ENCODE measurements around the gene CCDC107. TPM values are rescaled to one million over a fixed set of nuclear protein-coding genes. Genes with fewer than 3 reads are reported as not detected.

The CCDC107 gene
- total RNA-seq, 2 donors from 2014 or later, result 38.5 to 64.3 TPM

DNA sequence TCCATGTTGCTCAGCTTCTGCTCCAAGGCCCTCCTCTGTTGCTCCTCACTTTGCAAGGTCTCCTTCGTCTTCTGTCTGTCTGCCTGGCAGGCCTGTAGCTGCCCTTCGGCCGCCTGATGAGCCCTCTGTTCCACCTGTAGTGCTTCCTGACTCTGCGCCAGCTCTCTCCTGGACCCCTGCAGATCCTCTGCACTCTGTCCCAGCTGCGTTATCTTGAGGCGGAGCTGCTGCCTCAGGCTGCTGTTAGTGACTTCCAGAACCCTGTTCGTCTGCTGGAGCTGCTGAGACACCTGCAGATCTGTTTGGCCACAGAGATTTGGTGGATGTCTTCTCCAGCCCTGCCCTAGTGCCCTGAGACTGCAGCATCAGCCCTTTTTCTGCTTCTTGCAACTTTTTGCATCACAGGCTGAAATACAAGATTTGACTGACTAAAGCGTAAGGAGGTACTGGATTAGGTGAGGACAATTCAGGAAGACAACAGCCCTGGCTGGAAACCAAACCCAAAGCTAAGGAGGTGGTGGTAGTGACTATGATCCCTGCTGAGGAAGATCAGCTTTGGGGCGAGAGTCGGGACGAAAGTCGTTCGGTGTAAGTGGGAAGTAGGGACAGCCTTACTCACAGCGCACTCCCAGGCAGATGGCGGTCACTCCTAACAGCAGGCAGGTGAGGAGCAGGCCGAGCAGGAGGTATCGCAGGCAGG, 42.0 kb upstream of the CCDC107 start:
- H3K27me3 ChIP-seq, result no peaks in the 10 kb centered on the region
- TF ChIP-seq, protein P1, sequence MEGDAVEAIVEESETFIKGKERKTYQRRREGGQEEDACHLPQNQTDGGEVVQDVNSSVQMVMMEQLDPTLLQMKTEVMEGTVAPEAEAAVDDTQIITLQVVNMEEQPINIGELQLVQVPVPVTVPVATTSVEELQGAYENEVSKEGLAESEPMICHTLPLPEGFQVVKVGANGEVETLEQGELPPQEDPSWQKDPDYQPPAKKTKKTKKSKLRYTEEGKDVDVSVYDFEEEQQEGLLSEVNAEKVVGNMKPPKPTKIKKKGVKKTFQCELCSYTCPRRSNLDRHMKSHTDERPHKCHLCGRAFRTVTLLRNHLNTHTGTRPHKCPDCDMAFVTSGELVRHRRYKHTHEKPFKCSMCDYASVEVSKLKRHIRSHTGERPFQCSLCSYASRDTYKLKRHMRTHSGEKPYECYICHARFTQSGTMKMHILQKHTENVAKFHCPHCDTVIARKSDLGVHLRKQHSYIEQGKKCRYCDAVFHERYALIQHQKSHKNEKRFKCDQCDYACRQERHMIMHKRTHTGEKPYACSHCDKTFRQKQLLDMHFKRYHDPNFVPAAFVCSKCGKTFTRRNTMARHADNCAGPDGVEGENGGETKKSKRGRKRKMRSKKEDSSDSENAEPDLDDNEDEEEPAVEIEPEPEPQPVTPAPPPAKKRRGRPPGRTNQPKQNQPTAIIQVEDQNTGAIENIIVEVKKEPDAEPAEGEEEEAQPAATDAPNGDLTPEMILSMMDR (IDR thresholded peaks at IDR 0.05), result no peak
- DNase-seq (ENCODE audit: low spot score), result no peak
- peaks cover 0 to 13% of the 10 kb centered on the region in 2 donors for H3K4me1 ChIP-seq
- H3K27ac ChIP-seq, result no peak overlapping the region
- H3K9me3 ChIP-seq, result no peaks in the 10 kb centered on the region
- H3K4me3 ChIP-seq, result no peak overlapping the region
- no peaks in the 10 kb centered on the region for H3K36me3 ChIP-seq

DNA sequence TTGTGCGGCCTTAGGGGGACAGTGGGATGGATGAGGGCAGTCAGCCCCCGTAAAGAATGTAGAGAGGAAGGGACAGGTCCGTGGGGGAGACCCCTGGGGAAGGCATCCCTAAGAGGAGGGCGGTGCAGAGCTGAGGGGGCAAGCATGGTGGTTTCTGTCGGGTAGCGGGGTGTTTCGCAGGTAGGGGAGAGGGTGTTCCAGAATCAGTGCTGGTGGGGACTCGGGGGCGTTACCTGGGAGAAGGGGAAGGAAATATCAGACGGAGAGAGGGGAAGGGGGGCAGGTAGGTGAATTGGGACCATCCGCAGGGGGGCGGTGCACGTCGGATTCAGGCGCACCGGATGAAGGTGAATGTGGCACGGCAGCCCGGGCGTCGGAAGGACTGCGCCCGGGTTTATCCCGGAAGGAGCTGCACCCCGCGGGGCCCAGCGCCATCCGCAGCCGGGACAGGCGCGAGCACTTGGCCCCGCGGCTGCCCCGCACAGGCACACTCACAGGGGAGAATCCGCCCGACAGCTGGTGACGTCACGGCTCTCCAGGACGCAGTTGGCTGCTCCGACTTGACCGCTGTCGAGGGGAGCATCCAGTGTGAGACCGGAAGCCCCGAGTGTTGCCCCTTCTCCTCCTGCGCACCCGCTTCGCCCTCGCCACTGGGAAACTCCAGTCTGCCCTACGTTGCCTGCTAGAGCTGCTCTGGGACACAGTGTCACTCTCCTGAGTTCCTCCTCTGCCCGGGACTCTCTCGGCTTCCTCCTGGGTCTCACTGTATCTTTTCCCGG, 41.2 kb upstream of the CCDC107 start:
- Histone ChIP-seq H3K9me3 (no peaks in the 10 kb centered on the region), H3K4me3 (peak overlapping the region; percentile 31 to 50), H3K27ac (no peak overlapping the region), H3K27me3 (no peaks in the 10 kb centered on the region), H3K4me1 (peaks cover 0 to 13% of the 10 kb centered on the region in 2 donors), H3K36me3 (no peaks in the 10 kb centered on the region)
- peak; percentile 82 for DNase-seq (ENCODE audit: low spot score)
- TF ChIP-seq, protein P1 (IDR thresholded peaks at IDR 0.05), result peak in 1 of 2 donors; percentile 23

DNA sequence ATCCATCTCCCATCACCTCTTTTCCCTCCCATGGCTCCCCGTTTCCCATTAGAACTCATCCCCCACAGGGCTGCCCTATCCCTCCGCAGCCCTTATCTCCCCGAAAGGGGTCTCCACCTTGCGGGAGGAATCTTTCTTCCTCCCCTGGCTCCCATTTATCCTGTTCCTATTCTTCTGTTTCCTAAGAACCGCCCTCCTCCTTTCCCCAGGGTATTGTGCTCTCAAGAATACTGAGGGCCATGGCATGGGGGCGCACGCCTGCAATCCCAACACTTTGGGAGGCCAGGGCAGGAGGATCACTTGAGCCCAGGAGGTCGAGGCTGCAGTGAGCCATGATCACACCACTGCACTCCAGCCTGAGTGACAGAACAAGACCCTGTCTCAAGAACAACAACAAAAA, 40.5 kb upstream of the CCDC107 start:
- peak overlapping the region in 1 of 2 donors; percentile 50 for H3K4me3 ChIP-seq
- no peaks in the 10 kb centered on the region for H3K27me3 ChIP-seq
- DNase-seq (ENCODE audit: low spot score), result no peak
- H3K9me3 ChIP-seq, result no peaks in the 10 kb centered on the region
- TF ChIP-seq, protein P1 (IDR thresholded peaks at IDR 0.05), result no peak
- H3K36me3 ChIP-seq, result no peaks in the 10 kb centered on the region
- H3K27ac ChIP-seq, result no peak overlapping the region
- H3K4me1 ChIP-seq, result peaks cover 0 to 13% of the 10 kb centered on the region in 2 donors

DNA sequence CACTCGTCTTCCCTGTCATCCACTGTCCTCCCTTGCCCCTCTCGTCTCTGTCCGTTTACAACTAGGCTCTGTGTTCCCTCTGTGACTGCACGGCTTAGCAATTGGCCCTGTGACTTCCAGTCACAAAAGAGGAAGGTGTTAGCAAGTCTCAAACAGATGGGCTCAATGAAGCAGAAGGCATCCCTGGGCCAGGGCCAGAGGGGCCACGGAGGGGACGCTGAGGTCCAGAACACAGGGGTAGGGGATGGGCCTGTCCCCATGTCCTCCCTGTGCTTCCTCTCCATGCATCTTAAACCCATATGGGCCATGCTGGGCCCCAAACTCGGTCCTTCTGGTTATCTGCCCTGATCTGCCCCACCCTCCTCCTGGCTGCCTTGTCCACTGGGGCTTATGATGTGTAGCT, 39.8 kb upstream of the CCDC107 start, which contains the start of gene CD72:
Gene CD72, minus strand, starts transcription at position 89 of the 403 bp plus-strand sequence. CDS start 110 bp downstream, outside the sequence.
- TF ChIP-seq, protein P1 (IDR thresholded peaks at IDR 0.05), result no peak
- no peaks in the 10 kb centered on the region for H3K9me3 ChIP-seq
- no peaks in the 10 kb centered on the region for H3K36me3 ChIP-seq
- H3K27ac ChIP-seq, result no peak within 1 kb of the TSS
- DNase-seq (ENCODE audit: low spot score), result no peak
- peaks cover 0 to 13% of the 10 kb centered on the region in 2 donors for H3K4me1 ChIP-seq
- no peaks in the 10 kb centered on the region for H3K27me3 ChIP-seq
- H3K4me3 ChIP-seq, result peak within 1 kb of the TSS; percentile 31 to 50

DNA sequence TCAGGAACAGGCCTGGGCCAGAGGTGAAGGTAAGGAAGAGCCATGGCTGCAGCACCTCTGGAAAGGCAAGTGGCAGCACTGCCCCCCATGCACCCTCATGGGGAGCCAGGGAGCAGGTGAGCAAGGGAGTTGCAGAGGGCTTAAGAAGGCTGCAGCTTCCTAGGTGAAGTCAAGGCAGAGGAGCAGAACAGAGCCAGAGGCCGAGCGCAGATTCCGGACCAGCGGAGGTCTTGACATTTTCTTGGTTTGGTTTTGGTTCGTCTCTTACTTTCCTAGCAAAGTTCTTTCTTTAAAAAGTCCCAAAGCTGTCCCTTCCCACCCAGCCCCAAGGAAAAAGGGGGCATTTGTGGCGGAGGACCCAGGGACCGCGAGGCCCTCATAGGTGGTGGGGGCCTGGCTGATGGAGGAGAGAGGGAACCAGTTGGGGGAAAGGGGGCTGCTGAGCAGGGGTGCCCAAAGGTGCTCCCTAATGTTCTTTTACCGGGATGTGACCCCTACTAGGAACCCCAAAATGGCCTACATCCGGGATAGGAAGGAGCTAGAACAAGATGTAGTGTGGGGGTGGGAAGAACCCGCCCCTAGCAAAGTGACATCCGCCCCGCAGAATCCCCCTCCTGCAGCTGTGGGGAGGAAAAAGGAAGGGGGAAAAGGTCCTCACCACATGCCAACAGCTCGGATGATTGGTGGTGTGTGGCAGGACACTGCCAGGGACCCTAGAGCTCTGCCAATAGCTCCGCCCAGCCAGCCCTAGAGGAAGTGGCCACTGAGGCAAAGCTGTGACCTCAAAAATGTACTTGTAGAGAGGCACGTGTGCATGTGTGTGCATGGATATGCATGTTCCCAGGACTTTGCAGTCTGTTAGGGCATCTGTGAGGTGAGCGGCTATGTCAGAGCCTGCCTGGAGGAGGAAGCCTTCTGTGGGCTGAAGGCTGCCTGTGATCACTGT, 39.0 kb upstream of the CCDC107 start:
- Histone ChIP-seq H3K4me1 (peaks cover 0 to 13% of the 10 kb centered on the region in 2 donors), H3K4me3 (no peak overlapping the region), H3K36me3 (no peaks in the 10 kb centered on the region), H3K27me3 (no peaks in the 10 kb centered on the region), H3K27ac (no peak overlapping the region), H3K9me3 (no peaks in the 10 kb centered on the region)
- no peak for DNase-seq (ENCODE audit: low spot score)
- TF ChIP-seq, protein P1 (IDR thresholded peaks at IDR 0.05), result no peak

Measured in right atrium auricular region (tissue), 2 donors.